Measurements from ENCODE around the gene FMN1.
A peak's percentile ranks its signal among the peaks of the same experiment; 100 is the strongest.

Gene FMN1

GRCh38 chr15:32722136-32722535 is 472.4 kb downstream of the FMN1 start:
- H3K27ac ChIP-seq (ENCODE audit: low read depth in 2 of 2, low read length in 2 of 2), result no peak overlapping the region

GRCh38 chr15:32721596-32721995 is 472.9 kb downstream of the FMN1 start:
- Histone ChIP-seq H3K4me3 (ENCODE audit: low read length in 2 of 2) (no peak overlapping the region), H3K9ac (ENCODE audit: low read depth in 1 of 2, low read length in 2 of 2) (no peak overlapping the region), H3K27ac (ENCODE audit: low read depth in 2 of 2, low read length in 2 of 2) (no peak overlapping the region), H3K27me3 (ENCODE audit: control insufficient read depth in 2 of 2, insufficient read depth in 2 of 2, low read length in 2 of 2) (peaks cover 25 to 31% of the 10 kb centered on the region in 2 donors), H3K4me1 (ENCODE audit: control insufficient read depth in 2 of 2, insufficient read depth in 2 of 2, low read length in 2 of 2) (peaks cover 0 to 20% of the 10 kb centered on the region in 2 donors), H3K9me3 (ENCODE audit: control insufficient read depth in 2 of 2, low read length in 2 of 2) (no peaks in the 10 kb centered on the region), H3K36me3 (ENCODE audit: control insufficient read depth in 2 of 2, insufficient read depth in 2 of 2, low read length in 2 of 2) (no peaks in the 10 kb centered on the region)

More at GRCh38 chr15:32722136-32722535, 472.4 kb downstream of the FMN1 start:
- Histone ChIP-seq H3K27me3 (ENCODE audit: control insufficient read depth in 2 of 2, insufficient read depth in 2 of 2, low read length in 2 of 2) (peaks cover 20 to 25% of the 10 kb centered on the region in 2 donors), H3K4me3 (ENCODE audit: low read length in 2 of 2) (no peak overlapping the region), H3K4me1 (ENCODE audit: control insufficient read depth in 2 of 2, insufficient read depth in 2 of 2, low read length in 2 of 2) (peaks cover 0 to 20% of the 10 kb centered on the region in 2 donors), H3K36me3 (ENCODE audit: control insufficient read depth in 2 of 2, insufficient read depth in 2 of 2, low read length in 2 of 2) (no peaks in the 10 kb centered on the region), H3K9ac (ENCODE audit: low read depth in 1 of 2, low read length in 2 of 2) (no peak overlapping the region), H3K9me3 (ENCODE audit: control insufficient read depth in 2 of 2, low read length in 2 of 2) (no peaks in the 10 kb centered on the region)

- no peaks in the 10 kb centered on the region for H3K9me3 ChIP-seq (ENCODE audit: control insufficient read depth in 2 of 2, low read length in 2 of 2)
- no peaks in the 10 kb centered on the region for H3K36me3 ChIP-seq (ENCODE audit: control insufficient read depth in 2 of 2, insufficient read depth in 2 of 2, low read length in 2 of 2)
- peaks cover 0 to 20% of the 10 kb centered on the region in 2 donors for H3K4me1 ChIP-seq (ENCODE audit: control insufficient read depth in 2 of 2, insufficient read depth in 2 of 2, low read length in 2 of 2)
- H3K9ac ChIP-seq (ENCODE audit: low read depth in 1 of 2, low read length in 2 of 2), result peak overlapping the region in 1 of 2 donors; percentile 3
- H3K27ac ChIP-seq (ENCODE audit: low read depth in 2 of 2, low read length in 2 of 2), result peak overlapping the region in 1 of 2 donors; percentile 38
- H3K4me3 ChIP-seq (ENCODE audit: low read length in 2 of 2), result peak overlapping the region; percentile 55 to 61
- H3K27me3 ChIP-seq (ENCODE audit: control insufficient read depth in 2 of 2, insufficient read depth in 2 of 2, low read length in 2 of 2), result peaks cover 38 to 44% of the 10 kb centered on the region in 2 donors
Measured at GRCh38 chr15:32718821-32719716, 475.4 kb downstream of the FMN1 start.

- Histone ChIP-seq H3K27me3 (ENCODE audit: control insufficient read depth in 2 of 2, insufficient read depth in 2 of 2, low read length in 2 of 2) (peaks cover 41 to 44% of the 10 kb centered on the region in 2 donors), H3K27ac (ENCODE audit: low read depth in 2 of 2, low read length in 2 of 2) (no peak overlapping the region), H3K4me3 (ENCODE audit: low read length in 2 of 2) (peak overlapping the region; percentile 55 to 61), H3K9me3 (ENCODE audit: control insufficient read depth in 2 of 2, low read length in 2 of 2) (no peaks in the 10 kb centered on the region), H3K9ac (ENCODE audit: low read depth in 1 of 2, low read length in 2 of 2) (peak overlapping the region in 1 of 2 donors; percentile 11), H3K4me1 (ENCODE audit: control insufficient read depth in 2 of 2, insufficient read depth in 2 of 2, low read length in 2 of 2) (peaks cover 0 to 20% of the 10 kb centered on the region in 2 donors), H3K36me3 (ENCODE audit: control insufficient read depth in 2 of 2, insufficient read depth in 2 of 2, low read length in 2 of 2) (no peaks in the 10 kb centered on the region)
Measured at GRCh38 chr15:32718227-32718820, 476.2 kb downstream of the FMN1 start.

GRCh38 chr15:32717426-32718226 is 476.9 kb downstream of the FMN1 start, which contains the start of gene GREM1:
Gene GREM1 (plus strand): TSS chr15:32718004. CDS start chr15:32730691, 12,687 bp downstream.
- H3K4me1 ChIP-seq (ENCODE audit: control insufficient read depth in 2 of 2, insufficient read depth in 2 of 2, low read length in 2 of 2), result peaks cover 0 to 20% of the 10 kb centered on the region in 2 donors
- H3K9ac ChIP-seq (ENCODE audit: low read depth in 1 of 2, low read length in 2 of 2), result peak within 1 kb of the TSS in 1 of 2 donors; percentile 14
- H3K27ac ChIP-seq (ENCODE audit: low read depth in 2 of 2, low read length in 2 of 2), result peak within 1 kb of the TSS; percentile 39 to 40
- peaks cover 41 to 44% of the 10 kb centered on the region in 2 donors for H3K27me3 ChIP-seq (ENCODE audit: control insufficient read depth in 2 of 2, insufficient read depth in 2 of 2, low read length in 2 of 2)
- no peaks in the 10 kb centered on the region for H3K36me3 ChIP-seq (ENCODE audit: control insufficient read depth in 2 of 2, insufficient read depth in 2 of 2, low read length in 2 of 2)
- H3K4me3 ChIP-seq (ENCODE audit: low read length in 2 of 2), result peak within 1 kb of the TSS; percentile 59 to 61
- no peaks in the 10 kb centered on the region for H3K9me3 ChIP-seq (ENCODE audit: control insufficient read depth in 2 of 2, low read length in 2 of 2)

- H3K27me3 ChIP-seq (ENCODE audit: control insufficient read depth in 2 of 2, insufficient read depth in 2 of 2, low read length in 2 of 2), result peaks cover 41 to 47% of the 10 kb centered on the region in 2 donors
- peaks cover 0 to 20% of the 10 kb centered on the region in 2 donors for H3K4me1 ChIP-seq (ENCODE audit: control insufficient read depth in 2 of 2, insufficient read depth in 2 of 2, low read length in 2 of 2)
- no peaks in the 10 kb centered on the region for H3K36me3 ChIP-seq (ENCODE audit: control insufficient read depth in 2 of 2, insufficient read depth in 2 of 2, low read length in 2 of 2)
- H3K9ac ChIP-seq (ENCODE audit: low read depth in 1 of 2, low read length in 2 of 2), result peak overlapping the region in 1 of 2 donors; percentile 14
- H3K9me3 ChIP-seq (ENCODE audit: control insufficient read depth in 2 of 2, low read length in 2 of 2), result no peaks in the 10 kb centered on the region
- H3K4me3 ChIP-seq (ENCODE audit: low read length in 2 of 2), result peak overlapping the region; percentile 33 to 59
- H3K27ac ChIP-seq (ENCODE audit: low read depth in 2 of 2, low read length in 2 of 2), result peak overlapping the region; percentile 39 to 40
Measured at GRCh38 chr15:32716915-32717425, 477.5 kb downstream of the FMN1 start.

GRCh38 chr15:32716216-32716914 is 478.1 kb downstream of the FMN1 start:
- H3K36me3 ChIP-seq (ENCODE audit: control insufficient read depth in 2 of 2, insufficient read depth in 2 of 2, low read length in 2 of 2), result no peaks in the 10 kb centered on the region
- no peak overlapping the region for H3K27ac ChIP-seq (ENCODE audit: low read depth in 2 of 2, low read length in 2 of 2)
- no peak overlapping the region for H3K4me3 ChIP-seq (ENCODE audit: low read length in 2 of 2)
- peaks cover 0 to 20% of the 10 kb centered on the region in 2 donors for H3K4me1 ChIP-seq (ENCODE audit: control insufficient read depth in 2 of 2, insufficient read depth in 2 of 2, low read length in 2 of 2)
- peaks cover 41 to 47% of the 10 kb centered on the region in 2 donors for H3K27me3 ChIP-seq (ENCODE audit: control insufficient read depth in 2 of 2, insufficient read depth in 2 of 2, low read length in 2 of 2)
- H3K9me3 ChIP-seq (ENCODE audit: control insufficient read depth in 2 of 2, low read length in 2 of 2), result no peaks in the 10 kb centered on the region
- H3K9ac ChIP-seq (ENCODE audit: low read depth in 1 of 2, low read length in 2 of 2), result no peak overlapping the region
